ENCODE results near the gene TMEM147.
"Not testable (repeated sequence)": the region's sequence is repeated elsewhere in the genome, so short reads cannot be mapped to it uniquely, and the experiment has no call there.

The TMEM147 gene

DNA sequence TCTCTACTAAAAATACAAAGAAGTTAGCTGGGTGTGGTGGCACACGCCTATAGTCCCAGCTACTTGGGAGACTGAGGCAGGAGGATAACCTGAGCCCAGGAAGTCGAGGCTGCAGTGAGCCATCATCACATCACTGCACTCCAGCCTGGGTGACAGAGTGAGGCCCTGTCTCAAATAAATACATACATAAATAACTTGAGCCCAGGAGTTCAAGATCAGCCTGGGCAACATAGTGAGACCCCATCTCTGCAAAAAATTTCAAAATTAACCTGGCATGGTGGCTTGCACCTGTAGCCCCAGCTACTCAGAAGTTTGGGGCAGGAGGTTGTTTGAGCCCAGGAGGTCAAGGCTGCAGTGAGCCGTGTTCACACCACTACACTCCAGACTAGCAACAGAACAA, 49.6 kb downstream of the TMEM147 start:
- H3K9me3 ChIP-seq (ENCODE audit: control insufficient read depth, insufficient read depth, low read depth, low read length); H3K4me3 ChIP-seq (ENCODE audit: low read depth, low read length); H3K27me3 ChIP-seq (ENCODE audit: control insufficient read depth, insufficient read depth, low read length); H3K27ac ChIP-seq (ENCODE audit: low read depth, low read length); H3K36me3 ChIP-seq (ENCODE audit: control insufficient read depth, insufficient read depth, low read length); H3K4me1 ChIP-seq (ENCODE audit: control insufficient read depth, insufficient read depth, low read length); H3K9ac ChIP-seq (ENCODE audit: low read length): not testable (repeated sequence)

DNA sequence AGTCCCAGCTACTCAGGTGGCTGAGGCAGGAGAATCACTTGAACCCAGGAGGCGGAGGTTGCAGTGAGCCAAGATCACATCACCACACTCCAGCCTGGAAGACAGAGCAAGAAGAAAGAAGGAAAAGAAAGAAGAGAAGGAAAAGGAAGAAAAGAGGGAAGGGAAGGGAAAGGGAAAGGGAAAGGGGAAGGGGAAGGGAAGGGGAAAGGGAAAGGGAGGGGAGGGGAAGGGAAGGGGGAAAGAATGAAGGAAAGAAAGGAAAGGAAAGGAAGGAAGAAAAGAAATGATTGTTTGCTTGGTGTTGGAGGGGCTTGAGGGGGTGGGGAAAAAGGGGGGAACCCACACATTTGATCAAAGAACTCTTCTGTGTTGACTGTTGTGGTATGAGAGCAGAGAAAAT, 50.5 kb downstream of the TMEM147 start:
- H3K9me3 ChIP-seq (ENCODE audit: control insufficient read depth, insufficient read depth, low read depth, low read length), result no peaks in the 10 kb centered on the region
- no peaks in the 10 kb centered on the region for H3K4me1 ChIP-seq (ENCODE audit: control insufficient read depth, insufficient read depth, low read length)
- no peaks in the 10 kb centered on the region; the same call in 1 of the 2 replicates for H3K27me3 ChIP-seq (ENCODE audit: control insufficient read depth, insufficient read depth, low read length)
- no peak overlapping the region for H3K27ac ChIP-seq (ENCODE audit: low read depth, low read length)
- no peak overlapping the region for H3K9ac ChIP-seq (ENCODE audit: low read length)
- no peaks in the 10 kb centered on the region for H3K36me3 ChIP-seq (ENCODE audit: control insufficient read depth, insufficient read depth, low read length)
- no peak overlapping the region for H3K4me3 ChIP-seq (ENCODE audit: low read depth, low read length)

DNA sequence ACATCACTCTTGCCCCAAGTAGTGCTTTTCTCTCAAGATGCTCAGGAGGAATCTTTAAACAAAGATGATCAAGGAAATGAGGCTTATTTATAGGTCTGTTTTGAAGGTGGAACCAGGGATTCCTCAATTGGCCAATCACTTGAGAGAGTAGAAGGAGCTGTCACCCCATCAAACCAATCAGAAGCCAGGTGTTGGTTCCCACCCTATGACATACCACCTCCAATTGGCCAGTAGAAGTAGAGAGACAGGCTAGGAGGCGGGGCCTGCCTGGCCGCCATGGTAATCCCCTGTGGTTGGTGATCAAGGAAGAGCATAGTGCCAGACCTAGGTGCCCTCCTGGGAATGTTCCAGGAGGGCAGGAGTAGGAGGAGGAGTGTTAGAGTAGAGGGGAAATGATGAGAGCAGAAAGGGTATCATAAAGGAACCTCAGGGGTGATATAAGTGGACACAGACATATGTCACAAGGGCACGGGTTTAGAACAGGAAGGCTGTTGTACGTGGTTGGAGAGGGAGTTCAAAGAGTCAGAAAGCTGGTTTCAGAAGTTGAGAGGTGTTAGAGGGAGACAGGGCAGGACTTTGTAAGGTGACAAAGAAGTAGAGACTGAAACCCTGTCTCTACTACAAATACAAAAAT, 51.1 kb downstream of the TMEM147 start:
- Histone ChIP-seq H3K27ac (ENCODE audit: low read depth, low read length) (no peak overlapping the region), H3K4me3 (ENCODE audit: low read depth, low read length) (no peak overlapping the region), H3K9me3 (ENCODE audit: control insufficient read depth, insufficient read depth, low read depth, low read length) (no peaks in the 10 kb centered on the region), H3K4me1 (ENCODE audit: control insufficient read depth, insufficient read depth, low read length) (no peaks in the 10 kb centered on the region), H3K27me3 (ENCODE audit: control insufficient read depth, insufficient read depth, low read length) (no peaks in the 10 kb centered on the region; the same call in 1 of the 2 replicates), H3K36me3 (ENCODE audit: control insufficient read depth, insufficient read depth, low read length) (no peaks in the 10 kb centered on the region), H3K9ac (ENCODE audit: low read length) (no peak overlapping the region)
